HepG2 (cell line): ENCODE measurements around the gene NELL2. TPM values are rescaled to one million over a fixed set of nuclear protein-coding genes. Genes with fewer than 3 reads are reported as not detected.

ENCODE experiments used
- ATAC-seq: fragments of 200-7000 bp; cut with Tn5 transposase; 3 replicates; pipeline ENCODE4 v1.9.1; 2020; ENCODE audit warnings: mild to moderate bottlenecking, moderate library complexity
- BruUV-seq: library from RNA; stranded (reverse); fragments of 400-500 nt; replicated peaks from 2 replicates; lab custom pipeline; 2021; lab: Mats Ljungman, UMichigan
- CTCF ChIA-PET: fragments of 300-600 bp; formaldehyde crosslinking; extraction: SDS; loops from one replicate; lab custom pipeline; 2021; ENCODE audit warnings: low total read pairs, inconsistent platforms, low intra/inter-chr PET ratio; lab: Yijun Ruan, JAX
- POLR2A ChIA-PET: fragments of 350-600 bp; sonication (Branson Sonifier 250); formaldehyde crosslinking; loops from one replicate; lab custom pipeline; 2020; ENCODE audit warnings: antibody characterized with exemption, inconsistent platforms; lab: Yijun Ruan, JAX
- DNase-seq: peaks from one replicate; pipeline ENCODE4 v3.0.0-alpha.2; 2015; ENCODE audit warnings: low spot score
- FAIRE-seq: peaks from 3 replicates; lab custom pipeline; 2011; peaks lifted over from hg19 to GRCh38; lab: Jason Lieb, UNC
- H2AFZ ChIP-seq: one replicate; pipeline ENCODE4 v1.6.1; 2011; ENCODE audit warnings: low read length, inconsistent platforms
- H3K27ac ChIP-seq: fragments of 300-600 bp; 3 replicates; pipeline ENCODE4 v1.8.0; 2011; ENCODE audit warnings: mixed run types, mild to moderate bottlenecking, mixed read lengths, low read length, inconsistent platforms; ENCODE audit not compliant: insufficient read depth; ENCODE audit errors: extremely low read length
- H3K27me3 ChIP-seq, 2 experiments: fragments of 200-600 bp in 1 of 2; 2 replicates in 1 of 2; 3 replicates in 1 of 2; pipeline versions ENCODE4 v1.6.0 to v1.8.0; 2011; ENCODE audit warnings: low read length in 2 of 2, mild to moderate bottlenecking in 2 of 2, moderate library complexity in 2 of 2, inconsistent platforms in 1 of 2; ENCODE audit not compliant: insufficient read depth in 2 of 2, control insufficient read depth in 1 of 2
- H3K36me3 ChIP-seq, 2 experiments: fragments of 200-600 bp in 1 of 2; replicated peaks in 1 of 2; 2 replicates in 1 of 2; 3 replicates in 1 of 2; pipeline versions ENCODE4 v1.5.1 to v1.8.0; 2011; ENCODE audit warnings: low read length in 2 of 2, inconsistent platforms in 1 of 2; ENCODE audit not compliant: insufficient read depth in 2 of 2, control insufficient read depth in 1 of 2
- H3K4me1 ChIP-seq: 2 replicates; pipeline ENCODE4 v1.5.1; 2012; ENCODE audit warnings: low read length, inconsistent platforms; ENCODE audit not compliant: insufficient read depth
- H3K4me2 ChIP-seq: 2 replicates; pipeline ENCODE4 v1.6.0; 2011; ENCODE audit warnings: low read depth, low read length, inconsistent platforms
- H3K4me3 ChIP-seq, 3 experiments: fragments of 200-600 bp in 1 of 3; sonication (generic), shearing (Covaris generic) in 1 of 3; replicated peaks in 1 of 3; 2 replicates each; pipeline ENCODE4 v1.5.1; 2011 to 2016; ENCODE audit warnings: low read length in 3 of 3, inconsistent platforms in 2 of 3, low read depth in 2 of 3, mild to moderate bottlenecking in 2 of 3, control low read depth in 1 of 3, mixed read lengths in 1 of 3; ENCODE audit not compliant: insufficient read depth in 1 of 3
- H3K79me2 ChIP-seq: one replicate; pipeline ENCODE4 v1.6.1; 2011; ENCODE audit warnings: low read length, inconsistent platforms; ENCODE audit not compliant: insufficient read depth
- H3K9ac ChIP-seq: 2 replicates; pipeline ENCODE4 v1.6.0; 2011; ENCODE audit warnings: mild to moderate bottlenecking, low read depth, low read length, inconsistent platforms; ENCODE audit not compliant: insufficient read depth
- H3K9me3 ChIP-seq: 2 replicates; pipeline ENCODE4 v1.5.1; 2012; ENCODE audit warnings: mild to moderate bottlenecking, low read length
- H4K20me1 ChIP-seq: 2 replicates; pipeline ENCODE4 v1.6.0; 2011; ENCODE audit warnings: inconsistent platforms, mild to moderate bottlenecking, low read length, moderate library complexity; ENCODE audit not compliant: insufficient read depth
- ARID2 ChIP-seq: sonication (generic); formaldehyde crosslinking; IDR thresholded peaks from 2 replicates; pipeline ENCODE4 v1.8.1; 2022; ENCODE audit warnings: mild to moderate bottlenecking, missing genetic modification reagents, borderline replicate concordance
- FOXP4 ChIP-seq: sonication (generic); formaldehyde crosslinking; IDR thresholded peaks from 2 replicates; pipeline ENCODE4 v1.4.0; 2020; ENCODE audit warnings: missing genetic modification reagents
- MATR3 ChIP-seq: sonication (generic); formaldehyde crosslinking; IDR thresholded peaks from 2 replicates; pipeline ENCODE4 v1.4.0; 2020; ENCODE audit warnings: missing genetic modification reagents
- TAF1 ChIP-seq: sonication (generic); formaldehyde crosslinking; IDR thresholded peaks from 2 replicates; pipeline ENCODE4 v1.4.0; 2020; ENCODE audit warnings: missing genetic modification reagents
- ZKSCAN1 ChIP-seq: fragments of 150-350 bp; IDR thresholded peaks from 2 replicates; pipeline ENCODE4 v1.6.1; 2014; ENCODE audit warnings: low read length
- ZNF670 ChIP-seq: sonication (generic); formaldehyde crosslinking; IDR thresholded peaks from 2 replicates; pipeline ENCODE4 v1.8.0; 2022; ENCODE audit warnings: mild to moderate bottlenecking, missing genetic modification reagents, borderline replicate concordance
- ZNF724P ChIP-seq: sonication (generic); formaldehyde crosslinking; IDR thresholded peaks from 2 replicates; pipeline ENCODE4 v1.8.0; 2022; ENCODE audit warnings: missing genetic modification reagents, borderline replicate concordance
- ZNF747 ChIP-seq: sonication (generic); formaldehyde crosslinking; IDR thresholded peaks from 2 replicates; pipeline ENCODE4 v1.8.1; 2023; ENCODE audit warnings: missing genetic modification reagents, mild to moderate bottlenecking, borderline replicate concordance
- WGBS: methylation state at CpG from one replicate; pipeline ENCODE4 v1.1.6; 2017; ENCODE audit warnings: low lambda C conversion rate; 5-methylcytosine and 5-hydroxymethylcytosine counted together
- in situ Hi-C: cut with HindIII; loops from 2 replicates; pipeline ENCODE4 v1.10.0; 2017; ENCODE audit warnings: low pct_unique_long_range_greater_than_20kb; ENCODE audit not compliant: extremely low pct_ligation_motif_present
- intact Hi-C: fragments of 100-400 bp; cut with micrococcal nuclease; formaldehyde crosslinking; loops from one replicate; pipeline ENCODE4 v1.10.0; 2022; ENCODE audit not compliant: unreplicated experiment
- polyA plus RNA-seq, 8 experiments: library from polyadenylated mRNA; depleted of rRNA in 3 of 8; stranded (reverse) in 7 of 8; unstranded in 1 of 8; fragments of >200 nt; fragmentation: Illumina TruSeq in 4 of 8; extraction: Trizol in 4 of 8; gene quantifications; 2 replicates each; pipeline versions ENCODE4 v1.2.1 to v1.2.3, GENCODE V29; 2011 to 2016; ENCODE audit warnings: low read depth in 4 of 8, missing spikeins in 1 of 8, mixed read lengths in 1 of 8; ENCODE audit not compliant: insufficient read depth in 1 of 8
- total RNA-seq, 5 experiments: library from RNA; depleted of rRNA; stranded (reverse); fragments of >200 nt; fragmentation: Illumina TruSeq; extraction: Trizol; gene quantifications; 2 replicates each; pipeline ENCODE4 v1.2.3, GENCODE V29; 2016; ENCODE audit warnings: low read depth in 1 of 5

NELL2 gene
- total and polyA plus RNA-seq, 2 of the 13 experiments (the other 11 are each of a cell fraction or from before 2014, with no cell fraction given) = 0.11 TPM; not detected in 1

GRCh38 chr12:44771485-44772021, 104.6 kb downstream of the NELL2 start (continued):
- TF ChIP-seq FOXP4 (no peak), ZNF724P (CRISPR knock-in tag) (no peak), MATR3 (no peak)

- Histone ChIP-seq H3K4me2 (no peak overlapping the region), H3K9me3 (no peaks in the 10 kb centered on the region), H2AFZ (no peak overlapping the region), H3K27me3 (no peaks in the 10 kb centered on the region; a peak in 1 of 5 replicates), H3K9ac (no peak overlapping the region), H4K20me1 (no peaks in the 10 kb centered on the region), H3K36me3 (no peaks in the 10 kb centered on the region), H3K27ac (no peak overlapping the region), H3K4me1 (no peaks in the 10 kb centered on the region), H3K4me3 (no peak overlapping the region), H3K79me2 (no peaks in the 10 kb centered on the region)
- POLR2A ChIA-PET = no interaction called here
- no peak for FAIRE-seq
- ATAC-seq = peak; percentile 43; the same call in 1 of the 3 replicates
- TF ChIP-seq ZNF670 (no peak), TAF1 (CRISPR knock-in tag) (no peak), ZNF747 (CRISPR knock-in tag) (no peak), ARID2 (CRISPR knock-in tag) (no peak), ZKSCAN1 (no peak)
- no peak for DNase-seq
- 11% methylated on average over 3 of the region's 3 CpGs for WGBS
- intact Hi-C loops = no loop called here
- CTCF ChIA-PET = no interaction called here
- in situ Hi-C loops = no loop called here
- BruUV-seq = no TSS peak
These were observed 110.3 kb downstream of the NELL2 start for GRCh38 chr12:44765796-44766195.
